ENCODE results near the gene CHEK1. TPM values are rescaled to one million over a fixed set of nuclear protein-coding genes. Genes with fewer than 3 reads are reported as not detected.
A peak's percentile ranks its signal among the peaks of the same experiment; 100 is the strongest.

Gene CHEK1
- total and polyA plus RNA-seq, 9 of the 15 experiments (the other 6 are each of a cell fraction or from before 2014, with no cell fraction given), result 62.6 to 108 (median 87.5) TPM

DNA sequence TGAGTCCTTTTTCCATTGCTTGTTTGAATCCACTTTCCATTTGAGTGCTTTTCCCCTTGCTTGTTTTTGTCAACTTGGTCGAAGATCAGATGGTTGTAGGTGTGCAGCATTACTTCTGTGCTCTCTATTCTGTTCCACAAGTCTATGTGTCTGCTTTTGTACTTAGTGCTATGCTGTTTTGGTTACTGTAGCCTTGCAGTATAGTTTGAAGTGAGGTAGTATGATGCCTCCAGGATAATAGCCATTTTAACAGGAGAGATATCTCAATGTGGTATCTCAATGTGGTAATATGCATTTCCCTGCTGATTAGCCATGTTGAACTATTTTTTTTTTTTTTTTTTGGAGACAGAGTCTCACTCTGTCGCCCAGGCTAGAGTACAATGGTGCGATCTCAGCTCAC lies 38.9 kb downstream of the CHEK1 start:
- H3K9ac ChIP-seq (ENCODE audit: insufficient read depth in 1 of 2, low read depth in 2 of 2, low read length in 2 of 2), result no peak overlapping the region
- H3K4me2 ChIP-seq (ENCODE audit: insufficient read depth, low read length), result no peak overlapping the region
- ChIA-PET CTCF (ENCODE audit: low intra/inter-chr PET ratio) (no interaction called here), POLR2A (no interaction called here)
- H2AFZ ChIP-seq (ENCODE audit: low read depth, low read length), result no peak overlapping the region
- H3K27me3 ChIP-seq (ENCODE audit: control insufficient read depth in 2 of 2, insufficient read depth in 2 of 2, low read length in 2 of 2), result no peaks in the 10 kb centered on the region
- no peak overlapping the region for H3K27ac ChIP-seq (ENCODE audit: extremely low read depth, low read depth, low read length)
- 98% methylated on average over 3 of the region's 3 CpGs for WGBS (ENCODE audit: insufficient coverage, low coverage, missing lambda C conversion rate)
- no peaks in the 10 kb centered on the region for H3K9me3 ChIP-seq (replicated peaks; ENCODE audit: control insufficient read depth, insufficient read depth, low read depth, low read length)
- intact Hi-C loops (cut with micrococcal nuclease) (no loop called here), in situ Hi-C loops (cut with MboI) (no loop called here)
- no peak overlapping the region for H3K4me3 ChIP-seq
- H3K9me1 ChIP-seq (ENCODE audit: control insufficient read depth, insufficient read depth, low read length), result no peaks in the 10 kb centered on the region
- H3K79me2 ChIP-seq (ENCODE audit: control insufficient read depth, insufficient read depth, low read length), result peaks cover 4% of the 10 kb centered on the region; the same call in 2 of the 3 replicates
- BruUV-seq (replicated peaks), result no TSS peak
- no peak for TF ChIP-seq FOXJ2 (tag; IDR thresholded peaks at IDR 0.05)
- TF ChIP-seq RBM25 (IDR thresholded peaks at IDR 0.05; ENCODE audit: low read depth, low read length, severe bottlenecking), result peak; percentile 28
- H3K4me1 ChIP-seq (replicated peaks in 1 of 2; ENCODE audit: control insufficient read depth in 2 of 2, insufficient read depth in 2 of 2, low read length in 2 of 2), result no peaks in the 10 kb centered on the region
- DNase-seq (ENCODE audit: extremely low read depth in 1 of 4, low spot score in 3 of 4) (no peak), FAIRE-seq (no peak), ATAC-seq (no peak)
- no peaks in the 10 kb centered on the region for H4K20me1 ChIP-seq (replicated peaks; ENCODE audit: control insufficient read depth, insufficient read depth, low read length)
- peaks cover 54% of the 10 kb centered on the region for H3K36me3 ChIP-seq (ENCODE audit: control insufficient read depth, insufficient read depth, low read length)

DNA sequence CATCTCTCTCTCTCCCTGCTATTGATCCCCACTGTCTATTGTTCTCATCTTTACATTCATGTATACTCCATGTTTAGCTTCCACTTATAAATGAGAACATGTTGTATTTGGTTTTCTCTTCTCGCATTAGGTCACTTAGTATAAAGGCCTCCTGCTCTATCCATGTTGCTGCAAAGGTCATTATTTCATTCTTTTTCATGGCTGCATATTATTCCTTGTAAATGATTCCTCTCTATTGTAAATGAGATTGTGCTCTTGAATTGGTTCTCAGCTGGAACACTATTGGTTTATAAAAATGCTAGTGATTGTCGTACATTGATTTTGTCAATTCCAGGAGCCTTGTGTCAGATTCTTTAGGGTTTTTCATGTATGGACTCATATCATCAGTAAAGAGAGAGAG lies 42.2 kb downstream of the CHEK1 start:
- CTCF ChIA-PET (ENCODE audit: low intra/inter-chr PET ratio), result no interaction called here
- BruUV-seq (replicated peaks), result no TSS peak
- Histone ChIP-seq H3K79me2 (ENCODE audit: control insufficient read depth, insufficient read depth, low read length) (peaks cover 4% of the 10 kb centered on the region; the same call in 2 of the 3 replicates), H3K36me3 (ENCODE audit: control insufficient read depth, insufficient read depth, low read length) (peaks cover 62% of the 10 kb centered on the region), H3K27ac (ENCODE audit: extremely low read depth, low read depth, low read length) (no peak overlapping the region), H4K20me1 (replicated peaks; ENCODE audit: control insufficient read depth, insufficient read depth, low read length) (no peaks in the 10 kb centered on the region), H3K9me3 (replicated peaks; ENCODE audit: control insufficient read depth, insufficient read depth, low read depth, low read length) (no peaks in the 10 kb centered on the region), H3K4me3 (no peak overlapping the region), H3K4me2 (ENCODE audit: insufficient read depth, low read length) (no peak overlapping the region), H3K9me1 (ENCODE audit: control insufficient read depth, insufficient read depth, low read length) (no peaks in the 10 kb centered on the region), H2AFZ (ENCODE audit: low read depth, low read length) (no peak overlapping the region), H3K9ac (ENCODE audit: insufficient read depth in 1 of 2, low read depth in 2 of 2, low read length in 2 of 2) (no peak overlapping the region), H3K27me3 (ENCODE audit: control insufficient read depth in 2 of 2, insufficient read depth in 2 of 2, low read length in 2 of 2) (no peaks in the 10 kb centered on the region), H3K4me1 (replicated peaks in 1 of 2; ENCODE audit: control insufficient read depth in 2 of 2, insufficient read depth in 2 of 2, low read length in 2 of 2) (no peaks in the 10 kb centered on the region)
- TF ChIP-seq TSC22D4 (tag; IDR thresholded peaks at IDR 0.05) (no peak), RBM25 (IDR thresholded peaks at IDR 0.05; ENCODE audit: low read depth, low read length, severe bottlenecking) (peak; percentile 6), ZNF146 (CRISPR knock-in tag; IDR thresholded peaks at IDR 0.05; ENCODE audit: unreplicated experiment) (peak; percentile 58)
- intact Hi-C loops (cut with micrococcal nuclease), result no loop called here
- WGBS (ENCODE audit: insufficient coverage, low coverage, missing lambda C conversion rate), result 95% methylated on average over 2 of the region's 2 CpGs
- in situ Hi-C loops (cut with MboI), result no loop called here
- no peak for ATAC-seq
- DNase-seq (ENCODE audit: extremely low read depth in 1 of 4, low spot score in 3 of 4), result no peak
- POLR2A ChIA-PET, result no interaction called here
- FAIRE-seq, result no peak
